Lower leg skin (tissue), 4 donors: ENCODE data around the gene SLC15A3. TPM values are rescaled to one million over a fixed set of nuclear protein-coding genes. Genes with fewer than 3 reads are reported as not detected.
"Not testable (repeated sequence)": the region's sequence is repeated elsewhere in the genome, so short reads cannot be mapped to it uniquely, and the experiment has no call there.

Source experiments
- DNase-seq, 2 donors: peaks; one replicate each; pipeline ENCODE4 v3.0.0-alpha.2; 2019; ENCODE audit warnings: low spot score in 2 of 2
- H3K4me3 ChIP-seq: fragments of 200-600 bp; sonication (generic); 2 replicates; pipeline ENCODE4 v1.5.1; 2017; ENCODE audit warnings: mild to moderate bottlenecking, low read depth; ENCODE audit not compliant: poor library complexity, severe bottlenecking
- CTCF ChIP-seq, 3 donors: fragments of 450-650 bp; IDR thresholded peaks; one replicate each; pipeline ENCODE4 v1.5.1; 2016; ENCODE audit warnings: antibody characterized with exemption in 3 of 3, mild to moderate bottlenecking in 3 of 3, moderate library complexity in 2 of 3
- POLR2A ChIP-seq, 2 donors: fragments of 450-650 bp; IDR thresholded peaks; one replicate each; pipeline ENCODE4 v1.6.1; 2016 to 2017; ENCODE audit warnings: antibody characterized with exemption in 2 of 2, mild to moderate bottlenecking in 1 of 2, moderate library complexity in 1 of 2
- WGBS, 2 donors: methylation state at CpG; one replicate each; pipeline ENCODE4 v1.1.5; 2018; 5-methylcytosine and 5-hydroxymethylcytosine counted together
- intact Hi-C: fragments of 100-400 bp; cut with DNase I; formaldehyde crosslinking; loops from one replicate; pipeline ENCODE4 v1.15.0; 2023; ENCODE audit warnings: low total_unique reads
- total RNA-seq, 4 donors: library from RNA; depleted of rRNA; stranded (reverse); fragments of >200 nt; gene quantifications; one replicate each; pipeline ENCODE4 v1.1.0, GENCODE V29; 2016

SLC15A3 gene
- total RNA-seq, 4 donors from 2014 or later, result 4.4 to 7.4 (median 5.4) TPM

- 0 to 1% methylated on average over 45 to 57 of the region's 70 CpGs for whole genome bisulfite sequencing, 2 donors
- TF ChIP-seq POLR2A (IDR thresholded peaks at IDR 0.05) (no peak), CTCF (IDR thresholded peaks at IDR 0.05) (no peak)
- H3K4me3 ChIP-seq, result peak within 1 kb of the TSS; percentile 64
- peak; percentile 86 to 97 for DNase-seq
- intact Hi-C loops, result no loop called here
These were observed 38.0 kb downstream of the SLC15A3 start, which contains the start of gene TMEM109 for GRCh38 chr11:60913793-60914632. TMEM109 (plus strand) TSS chr11:60914158; CDS start chr11:60919694, 5,536 bp downstream.

GRCh38 chr11:60912851-60913528 is 39.0 kb downstream of the SLC15A3 start:
- DNase-seq, result no peak
- TF ChIP-seq POLR2A (IDR thresholded peaks at IDR 0.05) (no peak), CTCF (IDR thresholded peaks at IDR 0.05) (no peak)
- 65 to 76% methylated on average over 22 of the region's 22 CpGs for WGBS, 2 donors
- intact Hi-C loops, result no loop called here
- no peak overlapping the region for H3K4me3 ChIP-seq

GRCh38 chr11:60912223-60912850 is 39.6 kb downstream of the SLC15A3 start:
- 69 to 75% methylated on average over 12 of the region's 12 CpGs for WGBS, 2 donors
- DNase-seq, result no peak
- no peak overlapping the region for H3K4me3 ChIP-seq
- TF ChIP-seq POLR2A (IDR thresholded peaks at IDR 0.05) (no peak), CTCF (IDR thresholded peaks at IDR 0.05) (no peak)
- intact Hi-C loops, result no loop called here

GRCh38 chr11:60910711-60911380 is 41.1 kb downstream of the SLC15A3 start:
- no peak overlapping the region for H3K4me3 ChIP-seq
- DNase-seq, result peak in 1 of 2 donors; percentile 21
- 59 to 72% methylated on average over 5 of the region's 5 CpGs for WGBS, 2 donors
- intact Hi-C loops, result no loop called here
- TF ChIP-seq POLR2A (IDR thresholded peaks at IDR 0.05) (no peak), CTCF (IDR thresholded peaks at IDR 0.05) (no peak)

- 81 to 84% methylated on average over 3 of the region's 3 CpGs for WGBS, 2 donors
- peak in 1 of 2 donors; percentile 83 for DNase-seq
- intact Hi-C loops, result no loop called here
- TF ChIP-seq CTCF (IDR thresholded peaks at IDR 0.05) (no peak), POLR2A (IDR thresholded peaks at IDR 0.05) (no peak)
- H3K4me3 ChIP-seq, result no peak overlapping the region
These were observed 41.7 kb downstream of the SLC15A3 start for GRCh38 chr11:60910281-60910687.

- intact Hi-C loops, H3K4me3 ChIP-seq: not testable (repeated sequence)
- peak in 1 of 2 donors; percentile 63 for DNase-seq
- 65 to 77% methylated on average over 3 of the region's 3 CpGs for WGBS, 2 donors
These were observed 42.2 kb downstream of the SLC15A3 start for GRCh38 chr11:60909680-60910280.
